Hepatocyte (in vitro differentiated cells): ENCODE results near the gene ABCF2. TPM values are rescaled to one million over a fixed set of nuclear protein-coding genes. Genes with fewer than 3 reads are reported as not detected.

Experiments used
- DNase-seq: peaks from one replicate; pipeline ENCODE4 v3.0.0-alpha.2; 2016; ENCODE audit warnings: low spot score
- H2AFZ ChIP-seq: fragments of 200-600 bp; sonication (generic); 2 replicates; pipeline ENCODE4 v1.6.0; 2016; ENCODE audit warnings: antibody characterized with exemption, mild to moderate bottlenecking
- H3K27ac ChIP-seq: fragments of 200-600 bp; sonication (generic); 2 replicates; pipeline ENCODE4 v1.5.1; 2016; ENCODE audit warnings: mild to moderate bottlenecking
- H3K27me3 ChIP-seq: fragments of 200-600 bp; sonication (generic); 2 replicates; pipeline ENCODE4 v1.6.1; 2016
- H3K36me3 ChIP-seq: fragments of 200-600 bp; sonication (generic); replicated peaks from 2 replicates; pipeline ENCODE4 v1.5.1; 2016; ENCODE audit warnings: low read depth; ENCODE audit not compliant: insufficient read depth
- H3K4me1 ChIP-seq: fragments of 200-600 bp; sonication (generic); 2 replicates; pipeline ENCODE4 v1.5.1; 2016; ENCODE audit warnings: mild to moderate bottlenecking, moderate library complexity; ENCODE audit not compliant: insufficient read depth
- H3K4me2 ChIP-seq: fragments of 200-600 bp; sonication (generic); 2 replicates; pipeline ENCODE4 v1.6.0; 2016
- H3K4me3 ChIP-seq: fragments of 200-600 bp; sonication (generic); 2 replicates; pipeline ENCODE4 v1.5.1; 2016; ENCODE audit warnings: mild to moderate bottlenecking
- H3K79me2 ChIP-seq: fragments of 200-600 bp; sonication (generic); 2 replicates; pipeline ENCODE4 v1.6.0; 2017; ENCODE audit warnings: mild to moderate bottlenecking
- H3K9me2 ChIP-seq: fragments of 200-600 bp; sonication (generic); replicated peaks from 2 replicates; pipeline ENCODE4 v1.6.0; 2017; ENCODE audit warnings: mild to moderate bottlenecking; ENCODE audit not compliant: insufficient read depth
- H3K9me3 ChIP-seq: fragments of 200-600 bp; sonication (generic); 2 replicates; pipeline ENCODE4 v1.5.1; 2016; ENCODE audit warnings: low read depth, mild to moderate bottlenecking
- H4K20me1 ChIP-seq: fragments of 200-600 bp; sonication (generic); 2 replicates; pipeline ENCODE4 v1.6.0; 2016; ENCODE audit warnings: mild to moderate bottlenecking; ENCODE audit not compliant: insufficient read depth, poor library complexity, severe bottlenecking
- EZH2 ChIP-seq: fragments of 200-600 bp; sonication (generic); IDR thresholded peaks from 2 replicates; pipeline ENCODE4 v1.6.1; 2016; ENCODE audit warnings: antibody characterized with exemption, mild to moderate bottlenecking, borderline replicate concordance
- EZH2phosphoT487 ChIP-seq: fragments of 200-600 bp; sonication (generic); IDR thresholded peaks from one replicate; pipeline ENCODE4 v1.6.1; 2018; ENCODE audit warnings: antibody characterized with exemption, mild to moderate bottlenecking, low read depth, moderate library complexity; ENCODE audit not compliant: unreplicated experiment, severe bottlenecking
- WGBS: methylation state at CpG from one replicate; pipeline ENCODE4 v1.1.6; 2016; ENCODE audit warnings: low lambda C conversion rate; ENCODE audit errors: missing lambda C conversion rate; 5-methylcytosine and 5-hydroxymethylcytosine counted together
- polyA plus RNA-seq: library from polyadenylated mRNA; unstranded; fragments of >200 nt; fragmentation: Nextera tagmentation; extraction: Ambion mirVana; gene quantifications from 2 replicates; pipeline ENCODE4 v1.2.1, GENCODE V29; 2016
- total RNA-seq: library from RNA; depleted of rRNA; stranded (reverse); fragments of >200 nt; gene quantifications from 2 replicates; pipeline ENCODE4 v1.2.3, GENCODE V29; 2014
- TF ChIP-seq, protein P1 (sequence below): fragments of 200-600 bp; sonication (generic); IDR thresholded peaks from 2 replicates; pipeline ENCODE4 v1.5.1; 2016; ENCODE audit warnings: antibody characterized with exemption, mild to moderate bottlenecking; ENCODE audit not compliant: poor library complexity

The ABCF2 gene
- total and polyA plus RNA-seq, 2 experiments from 2014 or later = 25.6 to 35.3 TPM

DNA sequence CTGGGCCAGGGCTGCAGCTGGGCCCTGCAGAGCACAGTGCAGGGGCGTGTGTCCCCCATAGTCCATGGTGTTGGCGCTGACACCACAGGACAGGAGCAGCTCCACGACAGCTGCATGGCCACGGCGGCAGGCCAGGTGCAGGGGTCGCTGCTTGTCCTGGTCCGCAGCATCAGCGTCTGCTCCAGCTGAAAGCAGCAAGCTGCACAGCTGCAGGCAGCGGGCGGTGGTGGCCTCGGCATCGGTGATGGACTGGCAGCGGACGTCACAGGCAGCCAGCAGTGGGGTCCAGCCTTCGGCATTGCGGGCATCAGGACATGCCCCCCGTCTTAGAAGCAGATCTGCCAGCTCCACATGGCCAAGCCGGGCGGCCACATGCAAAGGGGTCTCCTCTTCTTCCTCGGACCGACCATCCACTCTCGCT is 46.0 kb downstream of the ABCF2 start:
- no peaks in the 10 kb centered on the region for H3K79me2 ChIP-seq
- peaks cover 9% of the 10 kb centered on the region for H3K27me3 ChIP-seq
- H2AFZ ChIP-seq = no peak overlapping the region
- no peak overlapping the region for H3K4me3 ChIP-seq
- H3K27ac ChIP-seq = no peak overlapping the region
- no peaks in the 10 kb centered on the region for H3K9me3 ChIP-seq
- DNase-seq = no peak
- no peaks in the 10 kb centered on the region for H4K20me1 ChIP-seq
- no peak for TF ChIP-seq EZH2
- TF ChIP-seq, protein P1, sequence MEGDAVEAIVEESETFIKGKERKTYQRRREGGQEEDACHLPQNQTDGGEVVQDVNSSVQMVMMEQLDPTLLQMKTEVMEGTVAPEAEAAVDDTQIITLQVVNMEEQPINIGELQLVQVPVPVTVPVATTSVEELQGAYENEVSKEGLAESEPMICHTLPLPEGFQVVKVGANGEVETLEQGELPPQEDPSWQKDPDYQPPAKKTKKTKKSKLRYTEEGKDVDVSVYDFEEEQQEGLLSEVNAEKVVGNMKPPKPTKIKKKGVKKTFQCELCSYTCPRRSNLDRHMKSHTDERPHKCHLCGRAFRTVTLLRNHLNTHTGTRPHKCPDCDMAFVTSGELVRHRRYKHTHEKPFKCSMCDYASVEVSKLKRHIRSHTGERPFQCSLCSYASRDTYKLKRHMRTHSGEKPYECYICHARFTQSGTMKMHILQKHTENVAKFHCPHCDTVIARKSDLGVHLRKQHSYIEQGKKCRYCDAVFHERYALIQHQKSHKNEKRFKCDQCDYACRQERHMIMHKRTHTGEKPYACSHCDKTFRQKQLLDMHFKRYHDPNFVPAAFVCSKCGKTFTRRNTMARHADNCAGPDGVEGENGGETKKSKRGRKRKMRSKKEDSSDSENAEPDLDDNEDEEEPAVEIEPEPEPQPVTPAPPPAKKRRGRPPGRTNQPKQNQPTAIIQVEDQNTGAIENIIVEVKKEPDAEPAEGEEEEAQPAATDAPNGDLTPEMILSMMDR = no peak
- no peak for TF ChIP-seq EZH2phosphoT487
- 90% methylated on average over 22 of the region's 22 CpGs for WGBS
- H3K4me1 ChIP-seq = no peaks in the 10 kb centered on the region
- H3K9me2 ChIP-seq = no peaks in the 10 kb centered on the region
- no peak overlapping the region for H3K4me2 ChIP-seq
- H3K36me3 ChIP-seq = no peaks in the 10 kb centered on the region

DNA sequence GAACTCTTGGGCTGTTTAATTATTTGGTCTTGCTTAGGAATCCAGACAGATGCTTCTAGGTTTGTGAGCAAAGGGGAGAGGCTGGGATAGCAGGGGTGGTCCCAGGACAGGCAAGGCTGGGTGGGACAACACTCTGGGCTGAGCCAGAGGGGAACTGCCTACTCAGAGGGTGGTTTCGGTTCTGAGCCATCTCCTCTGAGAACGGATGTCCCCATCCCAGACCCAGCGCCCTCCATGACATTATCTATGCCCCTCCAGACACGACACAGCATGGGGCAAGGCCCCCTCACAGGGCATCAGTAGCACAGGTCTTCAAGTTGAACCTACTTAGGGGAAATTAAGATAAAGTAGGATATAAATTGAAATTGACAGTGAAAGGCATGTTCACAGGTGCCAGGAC is 47.1 kb downstream of the ABCF2 start:
- H3K79me2 ChIP-seq = no peaks in the 10 kb centered on the region
- no peaks in the 10 kb centered on the region for H3K9me3 ChIP-seq
- 84% methylated on average over 4 of the region's 4 CpGs for WGBS
- no peaks in the 10 kb centered on the region for H3K4me1 ChIP-seq
- no peak for DNase-seq
- peaks cover 11% of the 10 kb centered on the region for H3K27me3 ChIP-seq
- no peak overlapping the region for H3K4me2 ChIP-seq
- no peak overlapping the region for H3K4me3 ChIP-seq
- H3K36me3 ChIP-seq = no peaks in the 10 kb centered on the region
- no peak overlapping the region for H2AFZ ChIP-seq
- H3K9me2 ChIP-seq = no peaks in the 10 kb centered on the region
- H4K20me1 ChIP-seq = no peaks in the 10 kb centered on the region
- TF ChIP-seq, protein P1 = no peak
- TF ChIP-seq EZH2phosphoT487 (no peak), EZH2 (no peak)
- no peak overlapping the region for H3K27ac ChIP-seq

DNA sequence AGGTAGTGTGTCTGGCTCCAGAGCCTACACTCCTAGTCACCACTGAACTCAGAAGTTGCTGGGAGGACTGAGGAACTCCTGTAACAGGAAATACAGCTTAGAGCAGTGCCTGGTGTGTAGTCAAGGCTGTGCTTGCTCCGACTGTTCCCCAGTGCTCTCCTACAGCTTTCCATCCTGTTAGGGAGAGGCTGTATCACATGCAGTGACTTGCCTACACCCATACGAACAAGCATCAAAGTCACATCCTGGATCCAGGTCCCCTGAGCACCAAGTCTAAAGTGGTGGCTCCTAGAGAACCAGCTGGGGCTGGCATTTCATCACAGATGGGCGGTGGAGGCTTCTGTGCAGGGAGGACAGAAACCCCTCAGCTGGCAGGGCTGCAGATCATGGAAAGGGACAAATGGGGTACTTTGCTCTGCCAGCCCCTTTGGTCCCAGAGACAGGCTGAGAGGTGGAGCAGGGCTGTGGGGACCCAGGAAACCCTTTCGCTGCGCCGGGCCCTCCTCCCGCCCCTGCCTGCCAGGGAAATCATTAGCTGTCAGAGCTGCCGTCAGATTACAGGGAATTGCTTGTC is 47.6 kb downstream of the ABCF2 start:
- Histone ChIP-seq H3K9me3 (no peaks in the 10 kb centered on the region), H3K4me2 (no peak overlapping the region), H3K27ac (no peak overlapping the region), H3K27me3 (peaks cover 11% of the 10 kb centered on the region), H3K4me1 (no peaks in the 10 kb centered on the region), H3K79me2 (no peaks in the 10 kb centered on the region), H2AFZ (no peak overlapping the region), H3K9me2 (no peaks in the 10 kb centered on the region), H3K4me3 (no peak overlapping the region), H3K36me3 (no peaks in the 10 kb centered on the region), H4K20me1 (no peaks in the 10 kb centered on the region)
- DNase-seq = no peak
- 83% methylated on average over 8 of the region's 8 CpGs for WGBS
- no peak for TF ChIP-seq EZH2phosphoT487
- TF ChIP-seq, protein P1 = no peak
- no peak for TF ChIP-seq EZH2
